Tongue (tissue), 2 donors: ENCODE measurements around the gene SOWAHB. TPM values are rescaled to one million over a fixed set of nuclear protein-coding genes. Genes with fewer than 3 reads are reported as not detected.

Experiments
- DNase-seq: peaks from one replicate; pipeline ENCODE4 v3.0.0-alpha.2; 2015
- total RNA-seq: library from RNA; depleted of rRNA; stranded (reverse); fragments of >200 nt; gene quantifications from one replicate; pipeline ENCODE4 v1.2.3, GENCODE V29; 2014

SOWAHB gene
- total RNA-seq, 1 donor from 2014 or later, result 0.82 TPM

GRCh38 chr4:76850010-76850441, 47.9 kb downstream of the SOWAHB start:
- DNase-seq, result no peak

Other genes starting within 250 kb of the SOWAHB start
- gene SEPTIN11, start 51.6 kb upstream of the SOWAHB start, total RNA-seq, result 132 TPM
- gene CCNI, start 177.8 kb upstream of the SOWAHB start, total RNA-seq, result 216 TPM